ENCODE data around the gene PRMT1.

PRMT1 gene

DNA sequence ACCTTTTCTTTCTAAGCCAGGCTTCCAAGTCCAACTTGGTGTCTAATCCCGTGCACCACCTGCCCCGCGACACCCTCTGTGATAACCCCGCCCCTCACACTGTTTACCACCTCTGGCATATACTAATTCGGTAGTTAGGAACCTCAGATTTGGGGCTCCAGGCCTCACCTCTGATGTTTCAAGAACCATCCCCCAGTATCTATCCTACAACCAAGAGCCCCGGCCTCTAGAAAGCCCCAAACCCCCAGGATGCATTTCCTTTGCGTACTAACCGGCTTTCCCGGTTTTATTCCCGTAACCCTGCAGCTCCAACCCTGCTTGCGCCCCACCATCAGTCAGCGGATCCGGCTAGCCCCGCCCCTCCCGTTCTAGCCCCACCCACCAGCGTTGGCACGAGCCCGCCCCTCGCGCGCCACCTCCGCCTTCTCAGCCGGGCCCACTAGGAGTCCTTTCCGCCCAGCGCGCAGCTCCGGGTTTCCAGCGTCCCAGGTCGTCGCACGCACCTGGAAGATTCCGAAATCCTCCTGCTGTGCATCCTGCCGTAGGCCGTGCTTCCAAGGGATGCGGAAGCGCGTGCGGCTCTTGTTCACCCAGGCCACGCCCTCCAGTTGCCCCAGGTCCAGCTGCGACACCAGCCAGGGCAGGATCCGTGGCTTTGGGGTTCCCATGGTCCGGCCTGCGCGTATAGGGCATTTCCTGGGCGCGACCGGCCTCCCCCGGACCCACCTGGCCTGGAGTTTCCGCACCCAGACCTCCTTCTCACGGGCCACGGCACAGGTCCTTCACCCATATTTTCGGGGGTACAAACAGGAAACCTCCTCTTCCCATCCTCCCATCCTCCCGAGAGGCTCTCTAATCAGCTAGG lies 12.7 kb upstream of the PRMT1 start:
- peak overlapping the region; percentile 79 for H3K4me3 ChIP-seq (replicated peaks; ENCODE audit: low read depth, low read length)
- DNase-seq (ENCODE audit: low read depth) = peak; percentile 78
- TF ChIP-seq, protein P1, sequence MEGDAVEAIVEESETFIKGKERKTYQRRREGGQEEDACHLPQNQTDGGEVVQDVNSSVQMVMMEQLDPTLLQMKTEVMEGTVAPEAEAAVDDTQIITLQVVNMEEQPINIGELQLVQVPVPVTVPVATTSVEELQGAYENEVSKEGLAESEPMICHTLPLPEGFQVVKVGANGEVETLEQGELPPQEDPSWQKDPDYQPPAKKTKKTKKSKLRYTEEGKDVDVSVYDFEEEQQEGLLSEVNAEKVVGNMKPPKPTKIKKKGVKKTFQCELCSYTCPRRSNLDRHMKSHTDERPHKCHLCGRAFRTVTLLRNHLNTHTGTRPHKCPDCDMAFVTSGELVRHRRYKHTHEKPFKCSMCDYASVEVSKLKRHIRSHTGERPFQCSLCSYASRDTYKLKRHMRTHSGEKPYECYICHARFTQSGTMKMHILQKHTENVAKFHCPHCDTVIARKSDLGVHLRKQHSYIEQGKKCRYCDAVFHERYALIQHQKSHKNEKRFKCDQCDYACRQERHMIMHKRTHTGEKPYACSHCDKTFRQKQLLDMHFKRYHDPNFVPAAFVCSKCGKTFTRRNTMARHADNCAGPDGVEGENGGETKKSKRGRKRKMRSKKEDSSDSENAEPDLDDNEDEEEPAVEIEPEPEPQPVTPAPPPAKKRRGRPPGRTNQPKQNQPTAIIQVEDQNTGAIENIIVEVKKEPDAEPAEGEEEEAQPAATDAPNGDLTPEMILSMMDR (IDR thresholded peaks at IDR 0.05; ENCODE audit: low read length, missing control alignments) = no peak

DNA sequence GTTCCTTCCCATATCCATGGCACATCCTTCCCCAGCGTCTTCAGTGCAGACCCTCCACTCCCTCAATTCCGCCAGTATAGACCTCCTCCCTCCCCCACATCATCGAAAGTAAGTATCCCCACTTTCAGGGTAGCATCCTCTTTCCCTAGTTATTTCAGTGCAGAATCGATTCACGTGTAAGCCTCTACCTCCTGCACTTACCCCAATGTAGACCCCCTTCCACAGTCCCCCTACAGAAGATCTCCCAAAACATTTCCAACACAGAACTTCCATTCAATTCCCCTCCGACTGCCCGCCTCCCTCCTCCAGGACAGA lies 12.1 kb upstream of the PRMT1 start:
- TF ChIP-seq, protein P1 (IDR thresholded peaks at IDR 0.05; ENCODE audit: low read length, missing control alignments) = no peak
- no peak for DNase-seq (ENCODE audit: low read depth)
- H3K4me3 ChIP-seq (replicated peaks; ENCODE audit: low read depth, low read length) = peak overlapping the region; percentile 79

DNA sequence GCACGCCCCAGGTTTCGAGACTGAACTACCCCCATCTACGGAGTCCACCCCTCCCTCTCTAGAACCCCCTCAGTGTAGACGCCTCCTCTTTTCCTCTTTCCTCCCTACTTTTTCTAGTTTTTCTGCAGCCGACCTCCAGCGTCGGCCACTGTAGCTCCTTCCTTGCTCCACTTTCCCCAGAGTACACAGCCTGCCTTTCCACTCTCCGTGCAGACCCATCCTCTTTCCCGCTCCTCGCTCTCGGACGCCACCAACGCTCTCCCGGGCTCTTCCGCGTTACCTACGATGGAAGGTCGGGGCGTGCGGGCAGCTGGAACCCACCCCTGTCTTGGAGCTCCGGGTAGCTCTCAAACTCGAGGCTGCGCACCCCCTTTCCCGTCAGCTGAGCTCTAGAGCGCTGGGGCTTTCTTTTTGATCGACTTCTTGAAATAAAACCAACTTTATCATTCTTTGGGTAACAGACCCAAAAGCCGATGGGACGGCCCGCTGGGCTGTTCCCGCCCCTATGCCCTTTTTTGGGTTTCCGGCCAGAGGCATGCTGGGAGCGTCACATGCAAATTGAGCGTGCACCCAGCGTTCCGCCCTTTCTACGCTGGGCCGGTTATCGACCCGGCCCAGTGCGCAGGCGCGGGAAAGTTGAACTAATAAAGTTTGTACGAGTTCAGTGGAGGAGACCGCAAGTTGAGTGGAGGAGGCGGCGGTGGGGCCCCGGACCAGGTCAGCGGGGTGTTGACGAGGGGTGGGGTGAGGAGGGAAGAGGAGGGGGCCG lies 11.5 kb upstream of the PRMT1 start, which contains the start of the genes BCL2L12 and IRF3:
Gene BCL2L12 (plus strand): TSS at position 583 of the 769 bp plus-strand sequence. CDS start 760 bp downstream, outside the sequence.
Gene IRF3 (minus strand): TSS at position 507 of the 769 bp plus-strand sequence. CDS start 1,019 bp downstream, outside the sequence.
- DNase-seq (ENCODE audit: low read depth) = peak; percentile 97
- TF ChIP-seq, protein P1 (IDR thresholded peaks at IDR 0.05; ENCODE audit: low read length, missing control alignments) = no peak
- peak within 1 kb of the TSS; percentile 79 for H3K4me3 ChIP-seq (replicated peaks; ENCODE audit: low read depth, low read length)

DNA sequence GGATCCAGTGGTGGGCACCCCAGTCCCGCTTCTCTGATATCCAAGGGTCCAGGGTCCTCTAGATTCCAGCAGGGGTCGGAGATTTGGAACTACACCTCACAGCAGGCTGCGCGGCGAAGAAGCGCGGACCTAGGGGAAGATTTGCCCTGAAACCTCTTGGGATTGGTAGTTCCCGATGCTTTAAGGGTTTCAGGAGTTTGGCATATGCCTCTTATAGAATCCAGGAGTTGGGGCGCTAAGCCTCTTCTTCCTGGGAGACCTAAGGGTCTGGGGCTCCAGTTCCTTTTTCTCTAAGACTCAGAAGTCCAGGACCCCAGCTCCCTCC lies 11.0 kb upstream of the PRMT1 start:
- peak overlapping the region; percentile 79 for H3K4me3 ChIP-seq (replicated peaks; ENCODE audit: low read depth, low read length)
- DNase-seq (ENCODE audit: low read depth) = no peak
- TF ChIP-seq, protein P1 (IDR thresholded peaks at IDR 0.05; ENCODE audit: low read length, missing control alignments) = no peak

DNA sequence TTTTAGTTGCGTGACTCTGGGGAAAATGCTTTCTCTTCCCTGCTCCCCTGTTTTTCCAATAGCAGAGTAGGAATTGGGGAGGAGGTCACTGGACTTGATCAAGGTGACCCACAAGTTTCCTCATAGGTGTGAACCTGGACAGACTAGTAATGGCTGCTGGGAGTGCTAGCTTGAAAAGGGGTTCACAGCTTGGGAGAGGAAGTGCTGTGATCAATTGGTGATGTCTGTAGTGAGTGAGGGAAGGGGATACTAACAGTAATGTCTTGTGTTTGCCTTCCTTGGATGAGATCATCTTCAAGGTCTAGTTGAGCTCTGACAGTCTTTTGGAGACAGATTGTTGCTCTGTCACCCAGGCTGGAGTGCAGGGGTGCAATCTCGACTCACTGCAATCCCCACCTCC lies 9.6 kb upstream of the PRMT1 start:
- no peak for DNase-seq (ENCODE audit: low read depth)
- TF ChIP-seq, protein P1 (IDR thresholded peaks at IDR 0.05; ENCODE audit: low read length, missing control alignments) = no peak
- no peak overlapping the region for H3K4me3 ChIP-seq (replicated peaks; ENCODE audit: low read depth, low read length)

DNA sequence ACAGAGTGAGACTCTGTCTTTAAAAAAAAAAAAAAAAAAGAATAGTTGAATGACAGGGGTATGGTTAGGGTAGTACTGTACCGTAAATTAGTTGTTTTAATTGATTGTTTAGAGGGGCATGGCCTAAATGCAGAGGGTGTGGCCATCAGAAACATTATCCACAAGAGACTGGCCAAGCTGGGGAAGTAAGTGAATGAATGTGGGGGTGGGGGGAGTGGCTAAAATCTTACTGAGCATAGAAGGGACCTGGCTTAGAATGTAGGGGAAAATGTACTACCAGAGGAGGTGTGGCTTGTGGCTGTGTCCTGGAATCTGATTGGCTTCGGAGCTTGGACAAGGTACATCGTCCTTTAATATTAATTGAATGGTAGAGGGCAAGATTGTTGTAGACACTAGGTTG lies 7.6 kb upstream of the PRMT1 start:
- DNase-seq (ENCODE audit: low read depth) = no peak
- TF ChIP-seq, protein P1 (IDR thresholded peaks at IDR 0.05; ENCODE audit: low read length, missing control alignments) = no peak
- H3K4me3 ChIP-seq (replicated peaks; ENCODE audit: low read depth, low read length) = no peak overlapping the region

Data from fibroblast of pulmonary artery (primary cell).